NB4 (cell line): ENCODE measurements around the gene ID1.
"Not testable (repeated sequence)": the region's sequence is repeated elsewhere in the genome, so short reads cannot be mapped to it uniquely, and the experiment has no call there.

Source experiments
- CTCF ChIP-seq: IDR thresholded peaks from one replicate; pipeline ENCODE4 v1.5.1; 2012; ENCODE audit warnings: low read depth, low read length
- MAX ChIP-seq: IDR thresholded peaks from 2 replicates; pipeline ENCODE4 v1.6.1; 2011; ENCODE audit warnings: low read depth, low read length
- MYC ChIP-seq: IDR thresholded peaks from 2 replicates; pipeline ENCODE4 v1.6.1; 2011; ENCODE audit warnings: low read depth, low read length
- POLR2A ChIP-seq: IDR thresholded peaks from 2 replicates; pipeline ENCODE4 v1.6.1; 2011; ENCODE audit warnings: mild to moderate bottlenecking; ENCODE audit not compliant: insufficient read length; ENCODE audit errors: extremely low read depth

DNA sequence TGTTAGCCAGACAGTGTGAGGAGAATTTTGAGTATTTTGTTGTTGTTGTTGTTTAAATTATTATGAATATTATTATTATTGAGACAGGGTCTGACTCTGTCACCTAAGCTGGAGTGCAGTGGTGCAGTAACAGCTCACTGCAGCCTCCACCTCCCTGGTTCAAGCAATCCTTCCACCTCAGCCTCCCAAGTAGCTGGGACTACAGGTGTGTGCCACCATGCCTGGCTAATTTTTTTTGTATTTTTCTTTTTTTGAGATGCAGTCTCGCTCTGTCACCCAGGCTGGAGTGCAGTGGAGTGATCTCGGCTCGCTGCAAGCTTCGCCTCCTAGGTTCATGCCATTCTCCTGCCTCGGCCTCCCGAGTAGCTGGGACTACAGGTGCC is 18.0 kb downstream of the ID1 start:
- not testable (repeated sequence) for TF ChIP-seq CTCF, POLR2A, MAX, MYC
